Upper lobe of right lung (tissue), 1 donor: ENCODE results near the gene PPP6R2. TPM values are rescaled to one million over a fixed set of nuclear protein-coding genes. Genes with fewer than 3 reads are reported as not detected.
"Not testable (repeated sequence)": the region's sequence is repeated elsewhere in the genome, so short reads cannot be mapped to it uniquely, and the experiment has no call there.

Source experiments
- ATAC-seq: fragments of 200-7000 bp; cut with Tn5 transposase; one replicate; pipeline ENCODE4 v1.9.1; 2020; ENCODE audit warnings: mild to moderate bottlenecking, moderate library complexity
- DNase-seq: peaks from one replicate; pipeline ENCODE4 v3.0.0-alpha.2; 2020
- H3K27ac ChIP-seq: fragments of 200-600 bp; one replicate; pipeline ENCODE4 v1.8.0; 2022
- H3K27me3 ChIP-seq: fragments of 200-600 bp; one replicate; pipeline ENCODE4 v1.8.0; 2022; ENCODE audit warnings: mild to moderate bottlenecking
- H3K36me3 ChIP-seq: fragments of 200-600 bp; one replicate; pipeline ENCODE4 v1.8.0; 2022
- H3K4me1 ChIP-seq: fragments of 200-600 bp; one replicate; pipeline ENCODE4 v1.8.0; 2022
- H3K4me3 ChIP-seq: fragments of 200-600 bp; one replicate; pipeline ENCODE4 v1.8.0; 2022; ENCODE audit warnings: mild to moderate bottlenecking
- H3K9me3 ChIP-seq: fragments of 200-600 bp; one replicate; pipeline ENCODE4 v1.8.0; 2022
- CTCF ChIP-seq: fragments of 200-600 bp; IDR thresholded peaks from one replicate; pipeline ENCODE4 v1.8.0; 2022; ENCODE audit warnings: antibody characterized with exemption
- intact Hi-C: fragments of 100-400 bp; cut with DNase I; formaldehyde crosslinking; loops from one replicate; pipeline ENCODE4 v1.11.0; 2022
- total RNA-seq: library from RNA; stranded (reverse); fragmentation: NEBNext Ultra II Directional; extraction: Animal tissue kit (Norgen Biotek cat#: 25700); gene quantifications from one replicate; pipeline ENCODE4 v1.2.1, GENCODE V29; 2021
- donor health status: DM: no; HTN: yes; CAD: no; lungs with severe emphysema.

PPP6R2 gene
- total RNA-seq, 1 donor from 2014 or later: 54.0 TPM

DNA sequence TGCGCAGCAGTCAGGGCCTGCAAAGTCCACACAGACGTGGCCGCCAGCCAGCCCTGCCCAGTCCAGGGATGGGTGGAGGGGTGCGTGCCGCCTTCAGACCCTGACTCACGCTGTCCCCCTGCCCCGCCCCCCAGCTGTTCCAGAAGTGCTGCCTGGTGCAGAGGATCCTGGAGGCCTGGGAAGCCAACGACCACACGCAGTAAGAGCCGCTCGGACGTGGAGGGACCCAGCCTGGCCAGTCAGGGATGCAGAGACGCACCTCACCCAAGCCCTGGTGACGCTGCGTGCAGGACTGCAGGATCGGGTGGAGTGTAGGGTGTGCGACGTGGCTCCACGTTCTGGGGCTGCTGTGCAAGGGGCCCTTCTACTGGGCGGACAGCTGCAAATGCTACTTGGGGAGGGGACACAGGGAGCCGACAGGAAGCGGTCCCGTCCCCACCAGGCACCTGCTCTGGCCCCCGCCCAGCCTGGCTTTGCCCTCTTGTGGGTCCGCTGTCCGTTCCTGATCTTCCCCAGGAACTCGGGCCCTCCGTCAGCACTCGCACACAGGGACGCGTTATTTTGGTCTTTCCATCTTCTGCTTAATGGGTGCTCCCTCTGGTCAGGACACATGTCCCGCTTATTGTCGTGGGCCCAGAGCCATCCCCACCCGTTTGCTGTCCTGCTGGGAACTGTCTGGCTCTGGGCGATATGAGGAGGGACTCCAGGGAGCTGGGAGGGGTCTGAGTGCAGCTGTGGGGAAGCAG is 89.2 kb downstream of the PPP6R2 start:
- no peaks in the 10 kb centered on the region for H3K27me3 ChIP-seq
- H3K27ac ChIP-seq: no peak overlapping the region
- H3K36me3 ChIP-seq: peaks cover 83% of the 10 kb centered on the region
- no peak overlapping the region for H3K4me3 ChIP-seq
- intact Hi-C loops: no loop called here
- no peaks in the 10 kb centered on the region for H3K9me3 ChIP-seq
- TF ChIP-seq CTCF: no peak
- ATAC-seq: peak; percentile 15
- DNase-seq: no peak
- no peaks in the 10 kb centered on the region for H3K4me1 ChIP-seq

GRCh38 chr22:50432877-50433510 is 89.9 kb downstream of the PPP6R2 start:
- peaks cover 83% of the 10 kb centered on the region for H3K36me3 ChIP-seq
- not testable (repeated sequence) for DNase-seq

DNA sequence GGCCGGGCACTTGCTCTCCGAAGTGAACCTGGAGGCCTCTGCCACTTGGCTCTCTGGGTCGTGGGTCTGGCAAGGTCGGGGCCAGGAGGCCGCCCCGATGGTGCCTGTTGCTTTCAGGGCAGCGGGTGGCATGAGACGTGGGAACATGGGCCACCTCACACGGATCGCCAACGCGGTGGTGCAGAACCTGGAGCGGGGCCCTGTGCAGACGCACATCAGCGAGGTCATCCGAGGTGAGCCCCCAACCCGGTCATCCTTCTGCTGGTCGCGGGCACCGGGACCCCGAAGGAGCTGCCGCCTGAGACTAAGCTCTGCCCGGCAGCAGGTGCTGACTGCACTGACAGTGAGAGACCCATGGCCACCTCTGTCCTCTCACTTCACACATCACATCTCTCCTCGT is 91.7 kb downstream of the PPP6R2 start:
- no peak overlapping the region for H3K27ac ChIP-seq
- peaks cover 83% of the 10 kb centered on the region for H3K36me3 ChIP-seq
- no peaks in the 10 kb centered on the region for H3K9me3 ChIP-seq
- no peak for TF ChIP-seq CTCF
- no peak for ATAC-seq
- no peaks in the 10 kb centered on the region for H3K4me1 ChIP-seq
- no peak for DNase-seq
- intact Hi-C loops: no loop called here
- H3K4me3 ChIP-seq: no peak overlapping the region
- H3K27me3 ChIP-seq: no peaks in the 10 kb centered on the region

More at GRCh38 chr22:50432877-50433510, 89.9 kb downstream of the PPP6R2 start:
- H3K9me3 ChIP-seq, H3K27me3 ChIP-seq, intact Hi-C loops, ATAC-seq, H3K4me1 ChIP-seq, H3K4me3 ChIP-seq, H3K27ac ChIP-seq: not testable (repeated sequence)

DNA sequence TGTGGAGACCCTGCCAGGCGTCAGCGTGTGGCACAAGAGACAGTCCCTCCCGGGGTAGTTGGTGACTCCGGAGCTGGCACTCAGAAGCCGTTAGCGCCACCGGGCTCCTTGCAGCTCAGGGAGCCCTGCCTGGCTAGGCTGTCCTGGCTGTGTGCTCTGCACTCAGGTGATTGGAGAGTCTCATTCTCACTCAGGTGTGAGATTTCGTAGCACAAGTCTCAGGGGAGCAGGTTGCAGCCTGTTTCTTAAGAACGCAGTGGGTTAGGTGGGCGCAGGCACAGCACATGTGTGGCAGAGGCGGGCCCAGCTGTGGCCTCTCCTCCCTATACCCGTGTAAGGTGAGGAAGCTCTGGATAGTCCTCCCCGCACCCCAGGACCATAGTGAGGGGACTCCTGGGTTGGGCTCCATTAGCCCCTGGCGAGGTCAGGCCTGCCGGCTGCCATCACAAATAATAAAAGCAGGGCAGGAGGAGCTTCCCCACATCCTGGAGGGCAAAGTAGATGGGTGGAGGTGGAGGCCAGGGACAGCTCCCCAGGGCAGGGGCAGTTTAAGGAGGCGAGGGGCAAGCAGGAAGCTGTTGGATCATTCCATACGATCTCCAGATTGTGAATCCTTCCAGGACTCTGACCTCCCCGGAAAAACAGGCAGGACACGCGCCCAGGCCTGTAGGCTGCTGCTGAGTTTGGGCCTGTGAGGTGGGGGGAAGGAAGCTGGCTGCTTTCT is 92.3 kb downstream of the PPP6R2 start:
- intact Hi-C loops: no loop called here
- no peak overlapping the region for H3K27ac ChIP-seq
- DNase-seq (no peak), ATAC-seq (no peak)
- H3K4me1 ChIP-seq: no peaks in the 10 kb centered on the region
- TF ChIP-seq CTCF: no peak
- no peaks in the 10 kb centered on the region for H3K27me3 ChIP-seq
- no peaks in the 10 kb centered on the region for H3K9me3 ChIP-seq
- H3K4me3 ChIP-seq: no peak overlapping the region
- H3K36me3 ChIP-seq: peaks cover 83% of the 10 kb centered on the region

DNA sequence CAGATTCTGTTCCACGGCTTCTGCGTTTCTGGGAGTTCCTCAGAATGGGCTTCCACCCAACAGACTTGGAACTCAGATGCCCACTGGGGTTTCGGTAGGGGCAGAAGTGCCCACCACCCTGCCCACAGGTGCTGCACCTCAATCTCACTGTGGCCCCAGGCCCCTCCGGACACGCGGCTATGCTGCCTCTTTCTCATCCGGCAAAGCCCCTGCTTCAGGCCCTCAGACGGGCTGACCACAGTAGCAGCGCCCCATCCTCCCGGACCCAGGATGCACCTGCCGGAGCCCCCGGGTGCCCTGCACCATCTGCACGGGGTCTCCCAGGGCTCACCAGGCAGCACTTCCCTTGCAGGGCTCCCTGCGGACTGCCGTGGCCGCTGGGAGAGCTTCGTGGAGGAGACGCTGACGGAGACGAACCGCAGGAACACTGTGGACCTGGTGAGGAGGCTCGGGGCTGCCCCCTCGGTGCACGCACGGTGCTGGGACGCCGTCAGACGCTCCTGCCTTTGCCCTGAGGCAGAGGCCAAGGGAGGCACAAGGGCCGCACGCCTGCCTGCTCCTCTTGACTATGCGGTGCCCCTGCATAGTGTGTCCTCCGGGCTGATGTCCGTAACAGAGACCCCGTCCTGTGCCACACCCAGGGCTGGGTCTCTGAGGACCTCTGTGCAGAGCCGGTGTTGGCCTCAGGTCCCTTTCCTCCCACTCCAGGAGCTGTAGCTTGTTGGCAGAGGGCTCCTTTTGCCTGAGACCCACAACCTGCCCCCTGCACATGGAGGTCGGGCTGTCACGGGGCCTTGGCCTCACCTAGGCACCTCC is 93.1 kb downstream of the PPP6R2 start:
- no peaks in the 10 kb centered on the region for H3K9me3 ChIP-seq
- H3K27me3 ChIP-seq: no peaks in the 10 kb centered on the region
- intact Hi-C loops: no loop called here
- peaks cover 83% of the 10 kb centered on the region for H3K36me3 ChIP-seq
- DNase-seq (no peak), ATAC-seq (peak; percentile 2)
- H3K4me3 ChIP-seq: no peak overlapping the region
- no peaks in the 10 kb centered on the region for H3K4me1 ChIP-seq
- no peak for TF ChIP-seq CTCF
- H3K27ac ChIP-seq: no peak overlapping the region
